T-helper 1 cell treated with Interleukin-12 subunit alpha and Interleukin-12 subunit beta and Interleukin-4 antibody, amounts not matched to agents 30 μg/mL and 1 μg/mL, for 36 hours (primary cell): ENCODE measurements around the gene GAB2.

Source experiments
- H3K27ac Mint-ChIP-seq: one replicate; pipeline ENCODE4 v1.8.0; 2021; ENCODE audit warnings: mild to moderate bottlenecking, mixed read lengths
- H3K27me3 Mint-ChIP-seq: one replicate; pipeline ENCODE4 v1.8.0; 2021; ENCODE audit warnings: low read depth, mixed read lengths
- H3K36me3 Mint-ChIP-seq: one replicate; pipeline ENCODE4 v1.8.0; 2021; ENCODE audit warnings: low read depth, mixed read lengths
- H3K4me1 Mint-ChIP-seq: one replicate; pipeline ENCODE4 v1.8.0; 2021; ENCODE audit warnings: low read depth, mixed read lengths
- H3K4me3 Mint-ChIP-seq: one replicate; pipeline ENCODE4 v1.8.0; 2021; ENCODE audit warnings: mild to moderate bottlenecking, moderate library complexity, mixed read lengths
- H3K9me3 Mint-ChIP-seq: one replicate; pipeline ENCODE4 v1.8.0; 2021; ENCODE audit warnings: mixed read lengths

Gene GAB2

DNA sequence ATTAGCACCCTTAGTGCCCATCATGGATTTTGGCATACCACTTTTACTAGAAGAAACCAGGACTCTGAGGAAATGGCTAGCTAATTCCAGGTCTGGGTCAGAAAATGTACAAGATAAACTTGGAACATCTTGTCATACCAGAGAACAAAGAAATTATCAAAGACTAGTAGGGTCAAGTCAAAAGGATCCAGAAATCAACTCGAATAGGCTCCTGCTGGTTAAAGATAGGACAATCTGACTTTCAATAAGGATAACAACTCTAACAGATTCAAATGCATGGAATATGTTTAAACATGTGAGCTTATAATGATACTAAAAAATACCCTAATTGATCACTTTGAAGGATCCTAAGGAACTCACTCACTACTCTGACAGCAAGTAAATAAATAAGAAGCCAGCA is 18.9 kb downstream of the GAB2 start:
- H3K9me3 Mint-ChIP-seq: no peaks in the 10 kb centered on the region
- H3K27ac Mint-ChIP-seq: no peak overlapping the region
- H3K4me1 Mint-ChIP-seq: peaks cover 25% of the 10 kb centered on the region
- H3K36me3 Mint-ChIP-seq: peaks cover 8% of the 10 kb centered on the region
- no peak overlapping the region for H3K4me3 Mint-ChIP-seq
- H3K27me3 Mint-ChIP-seq: no peaks in the 10 kb centered on the region

GRCh38 chr11:78397398-78397797 is 20.2 kb downstream of the GAB2 start:
- peaks cover 36% of the 10 kb centered on the region for H3K4me1 Mint-ChIP-seq
- H3K4me3 Mint-ChIP-seq: no peak overlapping the region
- H3K27ac Mint-ChIP-seq: no peak overlapping the region
- no peaks in the 10 kb centered on the region for H3K27me3 Mint-ChIP-seq
- H3K36me3 Mint-ChIP-seq: peaks cover 11% of the 10 kb centered on the region
- no peaks in the 10 kb centered on the region for H3K9me3 Mint-ChIP-seq

DNA sequence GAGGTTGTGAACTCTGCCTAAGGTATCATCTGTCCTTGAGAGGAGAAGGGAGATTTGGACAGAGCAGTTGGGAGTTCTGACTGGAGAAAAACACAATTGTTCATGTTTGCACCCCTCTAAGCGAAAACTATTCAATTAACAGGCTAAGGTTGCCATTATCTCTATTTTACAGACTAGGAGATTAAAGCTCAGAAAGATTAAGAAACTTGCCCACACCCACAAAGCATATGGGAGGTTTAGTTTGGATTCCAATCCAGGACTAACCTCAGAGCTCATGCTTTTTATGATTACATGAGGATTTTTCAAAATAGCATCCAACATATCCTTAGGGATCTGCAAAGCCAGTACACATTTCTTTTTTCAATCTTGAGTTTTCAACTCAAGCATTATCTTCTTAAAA is 22.0 kb downstream of the GAB2 start:
- no peaks in the 10 kb centered on the region for H3K9me3 Mint-ChIP-seq
- H3K4me1 Mint-ChIP-seq: peaks cover 40% of the 10 kb centered on the region
- no peak overlapping the region for H3K27ac Mint-ChIP-seq
- H3K27me3 Mint-ChIP-seq: no peaks in the 10 kb centered on the region
- H3K36me3 Mint-ChIP-seq: peaks cover 15% of the 10 kb centered on the region
- no peak overlapping the region for H3K4me3 Mint-ChIP-seq

- Mint-ChIP-seq H3K27ac (no peak overlapping the region), H3K4me1 (peaks cover 35% of the 10 kb centered on the region), H3K9me3 (no peaks in the 10 kb centered on the region), H3K27me3 (no peaks in the 10 kb centered on the region), H3K36me3 (peaks cover 27% of the 10 kb centered on the region), H3K4me3 (no peak overlapping the region)
Measured at GRCh38 chr11:78392854-78393253, 24.8 kb downstream of the GAB2 start.

GRCh38 chr11:78391424-78391823 is 26.2 kb downstream of the GAB2 start:
- Mint-ChIP-seq H3K36me3 (peaks cover 36% of the 10 kb centered on the region), H3K4me3 (no peak overlapping the region), H3K9me3 (peaks cover 8% of the 10 kb centered on the region), H3K27me3 (no peaks in the 10 kb centered on the region), H3K4me1 (peaks cover 27% of the 10 kb centered on the region), H3K27ac (no peak overlapping the region)

DNA sequence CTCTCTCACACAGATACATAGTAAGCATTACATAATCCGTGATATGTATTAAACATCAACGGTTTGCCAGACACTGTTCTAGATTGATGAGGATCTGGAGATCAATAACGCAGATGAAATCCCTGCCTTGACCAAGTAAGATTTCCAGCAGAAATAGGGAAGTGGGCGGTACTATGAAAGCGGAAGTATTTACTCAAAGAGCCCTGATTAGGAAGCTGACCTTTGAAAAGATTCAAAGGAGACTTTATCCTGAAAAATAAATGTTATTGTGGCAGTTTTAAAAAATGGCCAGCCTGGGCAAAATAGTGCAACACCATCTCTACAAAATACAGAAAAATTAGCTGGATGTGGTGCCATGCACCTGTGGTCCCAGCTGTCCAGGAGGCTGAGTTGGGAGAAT is 26.8 kb downstream of the GAB2 start:
- no peak overlapping the region for H3K27ac Mint-ChIP-seq
- peaks cover 14% of the 10 kb centered on the region for H3K9me3 Mint-ChIP-seq
- H3K4me1 Mint-ChIP-seq: peaks cover 24% of the 10 kb centered on the region
- H3K4me3 Mint-ChIP-seq: no peak overlapping the region
- H3K27me3 Mint-ChIP-seq: no peaks in the 10 kb centered on the region
- peaks cover 41% of the 10 kb centered on the region for H3K36me3 Mint-ChIP-seq

GRCh38 chr11:78386215-78386941 is 31.2 kb downstream of the GAB2 start:
- H3K27me3 Mint-ChIP-seq: no peaks in the 10 kb centered on the region
- H3K27ac Mint-ChIP-seq: no peak overlapping the region
- peaks cover 37% of the 10 kb centered on the region for H3K9me3 Mint-ChIP-seq

GRCh38 chr11:78385205-78385604 is 32.4 kb downstream of the GAB2 start:
- H3K4me1 Mint-ChIP-seq: peaks cover 5% of the 10 kb centered on the region
- H3K27me3 Mint-ChIP-seq: no peaks in the 10 kb centered on the region
- H3K27ac Mint-ChIP-seq: no peak overlapping the region
- no peak overlapping the region for H3K4me3 Mint-ChIP-seq
- H3K36me3 Mint-ChIP-seq: peaks cover 47% of the 10 kb centered on the region
- H3K9me3 Mint-ChIP-seq: peaks cover 37% of the 10 kb centered on the region

More at GRCh38 chr11:78386215-78386941, 31.2 kb downstream of the GAB2 start:
- H3K4me1 Mint-ChIP-seq: peaks cover 8% of the 10 kb centered on the region
- H3K36me3 Mint-ChIP-seq: peaks cover 51% of the 10 kb centered on the region
- no peak overlapping the region for H3K4me3 Mint-ChIP-seq

GRCh38 chr11:78384231-78384630 is 33.4 kb downstream of the GAB2 start:
- H3K4me3 Mint-ChIP-seq: no peak overlapping the region
- H3K9me3 Mint-ChIP-seq: peaks cover 37% of the 10 kb centered on the region
- H3K36me3 Mint-ChIP-seq: peaks cover 43% of the 10 kb centered on the region
- peaks cover 7% of the 10 kb centered on the region for H3K4me1 Mint-ChIP-seq
- no peaks in the 10 kb centered on the region for H3K27me3 Mint-ChIP-seq
- no peak overlapping the region for H3K27ac Mint-ChIP-seq

DNA sequence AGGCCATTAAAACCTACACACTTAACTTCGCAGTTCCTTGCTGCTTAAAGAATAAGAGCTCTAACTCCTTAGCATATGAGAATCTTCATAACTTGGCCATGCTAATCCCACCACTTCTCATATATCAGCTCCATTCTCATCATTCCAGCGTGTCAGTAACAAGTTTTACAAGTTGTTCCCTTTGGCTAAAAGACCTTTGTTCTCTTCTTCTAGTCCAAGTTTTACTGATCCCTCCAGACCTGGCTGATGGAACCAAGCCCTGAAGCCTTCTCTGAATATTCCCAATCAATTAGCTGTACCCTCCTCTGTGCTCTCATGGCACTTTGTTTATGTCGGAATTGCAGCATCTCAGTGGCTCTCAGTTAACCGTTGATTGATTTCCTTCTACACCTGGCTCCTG is 35.8 kb downstream of the GAB2 start:
- Mint-ChIP-seq H3K27ac (no peak overlapping the region), H3K27me3 (peaks cover 4% of the 10 kb centered on the region), H3K4me1 (peaks cover 23% of the 10 kb centered on the region), H3K9me3 (peaks cover 50% of the 10 kb centered on the region), H3K36me3 (peaks cover 51% of the 10 kb centered on the region), H3K4me3 (no peak overlapping the region)

DNA sequence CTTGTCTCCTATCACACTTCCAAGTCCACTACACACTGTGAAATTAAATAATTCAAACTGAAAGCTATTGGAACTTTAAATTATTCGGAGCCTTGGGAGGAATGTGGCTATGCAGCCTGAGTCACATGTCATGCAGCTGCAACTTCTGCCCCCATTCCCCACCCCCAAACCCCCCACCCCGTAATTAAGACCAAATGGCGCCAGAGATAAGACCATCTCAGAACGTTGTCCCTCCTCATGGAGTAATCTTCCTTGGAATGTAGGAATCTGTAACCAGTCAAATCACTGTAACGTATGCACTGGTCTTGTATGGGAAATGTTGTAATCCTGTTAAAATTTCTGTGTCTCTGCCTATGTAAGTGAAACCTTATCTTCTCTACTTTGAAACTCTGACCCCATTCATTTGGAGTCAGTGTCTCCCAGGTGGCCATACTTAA is 37.0 kb downstream of the GAB2 start:
- peaks cover 4% of the 10 kb centered on the region for H3K27me3 Mint-ChIP-seq
- no peak overlapping the region for H3K4me3 Mint-ChIP-seq
- no peak overlapping the region for H3K27ac Mint-ChIP-seq
- peaks cover 29% of the 10 kb centered on the region for H3K4me1 Mint-ChIP-seq
- peaks cover 53% of the 10 kb centered on the region for H3K36me3 Mint-ChIP-seq
- H3K9me3 Mint-ChIP-seq: peaks cover 46% of the 10 kb centered on the region

GRCh38 chr11:78379039-78379670 is 38.5 kb downstream of the GAB2 start:
- Mint-ChIP-seq H3K4me3 (peak overlapping the region; percentile 23), H3K4me1 (peaks cover 33% of the 10 kb centered on the region), H3K9me3 (peaks cover 32% of the 10 kb centered on the region), H3K36me3 (peaks cover 43% of the 10 kb centered on the region), H3K27ac (peak overlapping the region; percentile 8), H3K27me3 (peaks cover 4% of the 10 kb centered on the region)

GRCh38 chr11:78377625-78378418 is 39.8 kb downstream of the GAB2 start:
- peaks cover 41% of the 10 kb centered on the region for H3K36me3 Mint-ChIP-seq
- peaks cover 29% of the 10 kb centered on the region for H3K9me3 Mint-ChIP-seq
- peaks cover 36% of the 10 kb centered on the region for H3K4me1 Mint-ChIP-seq
- H3K4me3 Mint-ChIP-seq: no peak overlapping the region
- peaks cover 4% of the 10 kb centered on the region for H3K27me3 Mint-ChIP-seq
- H3K27ac Mint-ChIP-seq: no peak overlapping the region

DNA sequence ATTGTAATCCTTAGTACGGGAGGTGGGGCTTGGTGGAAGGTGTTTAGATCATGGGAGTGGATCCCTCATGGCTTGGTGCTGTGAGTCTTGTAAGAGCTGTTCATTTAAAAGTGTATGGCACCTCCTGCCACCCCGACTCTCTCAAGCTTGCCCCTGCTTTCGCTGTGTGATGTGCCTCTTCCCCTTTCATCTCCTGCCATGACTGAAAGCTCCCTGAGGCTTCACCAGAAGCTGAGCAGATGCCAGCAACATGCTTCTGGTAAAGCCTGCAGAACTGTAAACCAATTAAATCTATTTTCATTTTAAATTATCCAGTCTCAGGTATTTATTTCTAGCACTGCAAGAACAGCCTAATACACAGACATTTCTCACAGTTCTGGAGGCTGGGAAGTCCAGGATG is 40.8 kb downstream of the GAB2 start:
- H3K4me1 Mint-ChIP-seq: peaks cover 40% of the 10 kb centered on the region
- H3K27ac Mint-ChIP-seq: no peak overlapping the region
- H3K27me3 Mint-ChIP-seq: peaks cover 4% of the 10 kb centered on the region
- H3K36me3 Mint-ChIP-seq: peaks cover 40% of the 10 kb centered on the region
- H3K9me3 Mint-ChIP-seq: peaks cover 25% of the 10 kb centered on the region
- H3K4me3 Mint-ChIP-seq: no peak overlapping the region

DNA sequence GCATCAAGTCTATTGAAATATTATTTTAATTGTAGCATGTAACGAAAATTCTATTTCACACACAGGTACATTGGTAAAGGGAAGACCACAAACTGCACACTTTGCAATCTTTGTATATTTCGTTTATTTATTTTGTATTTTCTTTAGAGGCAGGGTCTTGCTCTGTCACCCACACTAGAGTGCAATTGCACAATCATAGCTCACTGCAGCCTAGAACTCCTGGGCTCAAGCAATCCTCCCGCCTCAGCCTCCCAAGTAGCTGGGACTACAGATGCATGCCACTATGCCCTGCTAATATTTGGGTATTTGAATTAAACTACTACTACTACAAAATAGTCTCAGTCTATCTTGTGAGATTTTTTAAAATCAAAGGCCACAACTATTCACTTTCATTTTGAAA is 42.7 kb downstream of the GAB2 start:
- Mint-ChIP-seq H3K9me3 (peaks cover 25% of the 10 kb centered on the region), H3K4me1 (peaks cover 52% of the 10 kb centered on the region), H3K27me3 (peaks cover 4% of the 10 kb centered on the region), H3K4me3 (no peak overlapping the region), H3K27ac (no peak overlapping the region), H3K36me3 (peaks cover 35% of the 10 kb centered on the region)
